Spleen (tissue), 11 donors: Measurements from ENCODE around the gene PRKCB. TPM values are rescaled to one million over a fixed set of nuclear protein-coding genes. Genes with fewer than 3 reads are reported as not detected.

Experiments
- DNase-seq: peaks from one replicate; pipeline ENCODE4 v3.0.0-alpha.2; 2020
- H3K27ac ChIP-seq, 8 donors: fragments of 200-600 bp; sonication (generic) in 7 of 8; 1 replicate in 4 of 8; 2 replicates in 4 of 8; pipeline versions ENCODE4 v1.5.0 to v1.8.0; 2016 to 2021; ENCODE audit warnings: inconsistent platforms in 4 of 8, mild to moderate bottlenecking in 4 of 8, moderate library complexity in 1 of 8
- H3K27me3 ChIP-seq, 7 donors: fragments of 200-600 bp; sonication (generic) in 6 of 7; replicated peaks in 1 of 7; 1 replicate in 4 of 7; 2 replicates in 3 of 7; pipeline versions ENCODE4 v1.5.0 to v1.8.0; 2016 to 2021; ENCODE audit warnings: inconsistent platforms in 3 of 7, mild to moderate bottlenecking in 1 of 7
- H3K36me3 ChIP-seq, 6 donors: fragments of 200-600 bp; sonication (generic) in 5 of 6; 1 replicate in 4 of 6; 2 replicates in 2 of 6; pipeline versions ENCODE4 v1.5.0 to v1.8.0; 2016 to 2021; ENCODE audit warnings: inconsistent platforms in 2 of 6
- H3K4me1 ChIP-seq, 6 donors: fragments of 200-600 bp; sonication (generic) in 5 of 6; 1 replicate in 3 of 6; 2 replicates in 3 of 6; pipeline versions ENCODE4 v1.5.0 to v1.8.0; 2016 to 2021; ENCODE audit warnings: inconsistent platforms in 3 of 6
- H3K4me3 ChIP-seq, 8 donors: fragments of 200-600 bp; sonication (generic) in 7 of 8; 1 replicate in 4 of 8; 2 replicates in 4 of 8; pipeline versions ENCODE4 v1.5.0 to v1.8.0; 2016 to 2021; ENCODE audit warnings: inconsistent platforms in 4 of 8, mild to moderate bottlenecking in 4 of 8, moderate library complexity in 2 of 8
- H3K9me3 ChIP-seq, 8 donors: fragments of 200-600 bp; sonication (generic) in 7 of 8; 1 replicate in 4 of 8; 2 replicates in 4 of 8; pipeline versions ENCODE4 v1.5.0 to v1.8.0; 2016 to 2021; ENCODE audit warnings: inconsistent platforms in 4 of 8
- CTCF ChIP-seq, 11 experiments: fragments of 200-600 bp in 7 of 11; fragments of 450-650 bp in 4 of 11; sonication (generic) in 4 of 11; IDR thresholded peaks in 8 of 11; conservative IDR thresholded peaks in 3 of 11; 1 replicate in 7 of 11; 2 replicates in 4 of 11; pipeline versions ENCODE4 v1.4.0 to v1.8.0; 2016 to 2021; ENCODE audit warnings: antibody characterized with exemption in 11 of 11, inconsistent platforms in 4 of 11, mild to moderate bottlenecking in 1 of 11
- POLR2A ChIP-seq, 3 donors: fragments of 450-650 bp; IDR thresholded peaks; one replicate each; pipeline ENCODE4 v1.5.1; 2017; ENCODE audit warnings: antibody characterized with exemption in 3 of 3, mild to moderate bottlenecking in 1 of 3
- POLR2AphosphoS5 ChIP-seq, 3 donors: sonication (generic); formaldehyde crosslinking; IDR thresholded peaks; one replicate each; pipeline ENCODE4 v1.5.1; 2017; ENCODE audit warnings: antibody characterized with exemption in 3 of 3
- WGBS, 5 donors: extraction: QIAGEN DNeasy Blood & Tissue Kit in 3 of 5; methylation state at CpG; one replicate each; pipeline versions ENCODE4 v1.1.5 to v1.1.7; 2013 to 2018; 5-methylcytosine and 5-hydroxymethylcytosine counted together
- intact Hi-C: fragments of 100-400 bp; cut with DNase I; formaldehyde crosslinking; loops from one replicate; pipeline ENCODE4 v1.15.0; 2023; ENCODE audit warnings: low total_unique reads
- polyA plus RNA-seq, 3 donors: library from polyadenylated mRNA; stranded (reverse); fragments of 200-250 nt; gene quantifications; one replicate each; pipeline ENCODE4 v1.2.1, GENCODE V29; 2013
- total RNA-seq, 7 donors: library from RNA; depleted of rRNA in 3 of 7; stranded (reverse); fragments of >200 nt in 3 of 7; fragmentation: NEBNext Ultra II Directional in 4 of 7; extraction: Animal tissue kit (Norgen Biotek cat#: 25700) in 4 of 7; gene quantifications; one replicate each; pipeline versions ENCODE4 v1.1.0 to v1.2.1, GENCODE V29; 2016 to 2021
- donor health status: healthy with polysubstance abuse.
- donor health status: DM: no; HTN: no; CAD: no; lungs with moderate emphysema.
- donor health status: DM: no; HTN: no; CAD: no.
- donor health status: Bipolar disorder and iron deficiency.
- donor health status: healthy.
- donor health status: DM: no; HTN: no; CAD: no.
- donor health status: DM: yes; HTN: yes; CAD: no.

Gene PRKCB
- total and polyA plus RNA-seq, 10 donors, result 33.8 to 284 (median 182) TPM

- H3K27me3 ChIP-seq, result no peaks in the 10 kb centered on the region
- intact Hi-C loops, result no loop called here
- H3K4me1 ChIP-seq, result peaks cover 0 to 24% (median 9%) of the 10 kb centered on the region in 6 donors
- H3K27ac ChIP-seq, result no peak overlapping the region
- H3K36me3 ChIP-seq, result peaks cover 0 to 57% (median 0%) of the 10 kb centered on the region in 6 donors
- H3K4me3 ChIP-seq, result no peak overlapping the region
- TF ChIP-seq POLR2AphosphoS5 (IDR thresholded peaks at IDR 0.05), result no peak
- TF ChIP-seq POLR2A (IDR thresholded peaks at IDR 0.05), result no peak
- TF ChIP-seq CTCF (IDR thresholded peaks at IDR 0.05 in 8 of 11, conservative IDR thresholded peaks at IDR 0.05 in 3 of 11), result no peak
- no peak for DNase-seq
- no peaks in the 10 kb centered on the region for H3K9me3 ChIP-seq
Measured at GRCh38 chr16:23991066-23991465, 155.3 kb downstream of the PRKCB start.

DNA sequence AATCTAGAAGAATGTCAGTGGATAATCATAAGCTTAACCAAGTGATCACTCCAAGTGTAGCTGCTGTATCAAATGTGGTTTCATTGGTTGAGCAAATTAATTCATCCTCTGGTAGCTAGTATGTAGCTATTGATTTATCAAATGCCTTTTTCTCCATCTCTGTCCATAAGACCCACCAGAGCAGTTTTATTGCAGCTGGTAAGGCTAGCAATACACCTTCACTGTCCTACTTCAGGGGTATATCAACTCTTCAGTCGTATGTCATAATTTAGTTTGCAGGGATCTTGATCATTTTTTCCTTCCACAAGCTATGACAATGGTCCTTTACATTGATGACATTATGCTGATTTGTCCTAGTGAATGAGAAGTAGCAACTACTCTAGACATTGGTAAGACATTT lies 158.8 kb downstream of the PRKCB start:
- DNase-seq, result no peak
- 90 to 97% (median 91%) methylated on average over 1 of the region's 1 CpG for WGBS, 5 donors
- Histone ChIP-seq H3K27ac (no peak overlapping the region), H3K27me3 (no peaks in the 10 kb centered on the region), H3K9me3 (no peaks in the 10 kb centered on the region), H3K4me1 (no peaks in the 10 kb centered on the region), H3K4me3 (no peak overlapping the region), H3K36me3 (peaks cover 0 to 61% (median 2%) of the 10 kb centered on the region in 6 donors)
- intact Hi-C loops, result no loop called here
- TF ChIP-seq POLR2A (IDR thresholded peaks at IDR 0.05), result no peak

DNA sequence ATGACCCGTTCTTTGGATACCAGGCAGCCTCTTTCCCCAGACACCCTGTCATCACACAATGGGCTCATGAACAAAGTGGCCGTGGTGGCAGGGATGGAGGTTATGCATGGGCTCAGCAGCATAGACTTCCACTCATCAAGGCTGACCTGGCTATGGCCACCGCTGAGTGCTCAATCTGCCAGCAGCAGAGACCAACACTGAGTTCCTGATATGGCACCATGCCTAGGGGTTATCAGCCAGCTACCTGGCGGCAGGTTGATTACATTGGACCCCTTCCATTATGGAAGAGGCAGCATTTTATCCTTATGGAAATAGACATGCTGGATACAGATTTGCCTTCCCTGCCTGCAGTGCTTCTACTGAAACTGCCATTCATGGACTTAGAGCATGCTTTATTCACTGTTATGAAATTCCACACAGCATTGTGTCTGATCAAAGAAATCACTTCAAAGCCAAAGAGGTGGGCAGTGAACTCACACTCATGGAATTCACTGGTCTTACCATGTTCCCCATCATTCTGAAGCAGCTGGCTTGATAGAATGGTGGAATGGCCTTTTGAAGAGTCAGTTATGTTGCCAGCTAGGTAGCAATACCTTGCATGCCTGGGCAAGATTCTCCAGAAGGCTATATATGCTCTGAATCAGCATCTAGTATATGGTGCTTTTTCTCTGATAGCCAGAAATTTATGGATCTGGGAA lies 160.6 kb downstream of the PRKCB start:
- H3K9me3 ChIP-seq, result no peaks in the 10 kb centered on the region
- no peak for DNase-seq
- H3K27me3 ChIP-seq, result no peaks in the 10 kb centered on the region
- no peak overlapping the region for H3K4me3 ChIP-seq
- no peak overlapping the region for H3K27ac ChIP-seq
- peaks cover 0 to 43% (median 2%) of the 10 kb centered on the region in 6 donors for H3K36me3 ChIP-seq
- intact Hi-C loops, result no loop called here
- no peak for TF ChIP-seq POLR2A (IDR thresholded peaks at IDR 0.05)
- no peak for TF ChIP-seq CTCF (IDR thresholded peaks at IDR 0.05 in 8 of 11, conservative IDR thresholded peaks at IDR 0.05 in 3 of 11)
- no peak for TF ChIP-seq POLR2AphosphoS5 (IDR thresholded peaks at IDR 0.05)
- H3K4me1 ChIP-seq, result no peaks in the 10 kb centered on the region
- 90 to 96% (median 96%) methylated on average over 4 of the region's 4 CpGs for WGBS, 5 donors

- Histone ChIP-seq H3K27me3 (no peaks in the 10 kb centered on the region), H3K4me1 (peaks cover 0 to 20% (median 0%) of the 10 kb centered on the region in 6 donors), H3K4me3 (no peak overlapping the region), H3K27ac (no peak overlapping the region), H3K9me3 (no peaks in the 10 kb centered on the region), H3K36me3 (peaks cover 0 to 49% (median 2%) of the 10 kb centered on the region in 6 donors)
- DNase-seq, result no peak
- TF ChIP-seq POLR2AphosphoS5 (IDR thresholded peaks at IDR 0.05) (no peak), POLR2A (IDR thresholded peaks at IDR 0.05) (no peak), CTCF (IDR thresholded peaks at IDR 0.05 in 8 of 11, conservative IDR thresholded peaks at IDR 0.05 in 3 of 11) (no peak)
- intact Hi-C loops, result no loop called here
Measured at GRCh38 chr16:23998771-23999170, 163.0 kb downstream of the PRKCB start.
